Bone marrow (tissue), 2 donors: ENCODE measurements around the gene KIF2C.
"Not testable (repeated sequence)": the region's sequence is repeated elsewhere in the genome, so short reads cannot be mapped to it uniquely, and the experiment has no call there.

Source experiments
- DNase-seq, 2 donors: peaks; one replicate each; lab custom pipeline; 2025; lab: John Stamatoyannopoulos, UW

Gene KIF2C

DNA sequence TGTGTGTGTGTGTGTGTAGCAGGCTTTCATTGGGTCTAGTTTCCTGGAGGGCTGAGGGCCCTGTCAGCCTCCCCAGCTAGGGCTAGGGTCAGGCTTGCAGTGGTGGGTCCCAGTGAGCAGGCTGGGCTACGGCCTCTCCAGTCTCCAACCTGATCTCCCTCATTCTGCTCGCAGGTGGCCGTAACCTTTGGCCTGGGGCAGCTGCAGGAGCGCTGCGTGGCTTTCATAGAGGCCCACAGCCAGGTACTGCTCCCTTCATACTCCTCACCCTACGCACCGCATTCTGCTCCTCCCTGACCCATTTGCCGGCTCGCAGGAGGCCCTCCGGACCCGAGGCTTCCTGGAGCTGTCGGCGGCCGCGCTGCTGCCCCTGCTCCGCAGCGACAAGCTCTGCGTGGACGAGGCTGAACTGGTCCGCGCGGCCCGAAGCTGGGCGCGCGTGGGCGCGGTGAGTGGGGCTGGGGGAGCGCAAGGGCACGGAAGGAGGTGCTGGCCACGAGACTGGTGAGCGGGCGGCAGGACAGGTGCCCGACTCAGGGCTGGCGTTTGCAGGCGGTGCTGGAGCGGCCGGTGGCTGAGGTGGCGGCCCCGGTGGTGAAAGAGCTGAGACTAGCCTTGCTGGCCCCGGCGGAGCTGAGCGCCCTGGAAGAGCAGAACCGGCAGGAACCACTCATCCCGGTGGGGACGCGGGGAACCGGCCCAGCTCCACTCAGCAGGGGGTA, 73.3 kb downstream of the KIF2C start:
- DNase-seq: no peak

DNA sequence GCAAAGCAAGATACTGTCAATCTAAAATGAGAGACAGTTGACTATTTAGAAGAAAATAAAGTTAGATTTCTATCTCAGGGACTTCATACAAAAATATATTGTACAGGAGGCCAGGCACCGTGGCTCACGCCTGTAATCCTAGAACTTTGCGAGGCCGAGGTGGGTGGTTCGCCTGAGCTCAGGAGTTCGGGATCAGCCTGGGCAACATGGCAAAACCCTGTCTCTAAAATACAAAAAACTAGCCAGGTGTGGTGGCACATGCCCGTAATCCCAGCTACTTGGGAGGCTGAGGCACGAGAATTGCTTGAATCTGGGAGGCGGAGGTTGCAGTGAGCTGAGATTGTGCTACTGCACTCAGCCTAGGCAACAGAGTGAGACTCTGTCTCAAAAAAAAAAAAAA, 76.3 kb downstream of the KIF2C start:
- not testable (repeated sequence) for DNase-seq

DNA sequence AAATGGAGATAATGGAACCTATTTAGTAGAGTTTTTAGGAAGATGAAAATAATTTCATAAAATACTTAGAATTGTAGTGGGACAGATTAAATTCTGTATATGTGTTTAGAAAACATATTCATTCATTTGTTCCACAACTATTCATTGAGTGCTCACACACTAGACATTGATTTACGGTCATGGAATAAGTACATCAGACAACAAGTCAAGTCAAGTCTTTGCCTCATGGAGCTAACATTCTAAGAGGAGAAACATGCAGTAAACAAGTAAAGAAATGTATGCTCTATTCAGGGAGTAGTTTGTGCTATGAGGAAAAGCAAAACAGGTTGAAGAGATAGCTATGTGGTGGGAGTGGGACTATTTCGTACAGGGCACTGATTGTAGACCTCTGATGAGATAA, 77.7 kb downstream of the KIF2C start:
- DNase-seq: no peak
